ENCODE results near the gene SLC22A12.

- TF ChIP-seq CTCF (conservative IDR thresholded peaks at IDR 0.05; ENCODE audit: low read depth, low read length) (no peak), EZH2 (IDR thresholded peaks at IDR 0.05; ENCODE audit: low read length, unreplicated experiment) (no peak)
Observed at GRCh38 chr11:64632237-64632636, 41.2 kb downstream of the SLC22A12 start.
